ENCODE data around the gene MNS1. TPM values are rescaled to one million over a fixed set of nuclear protein-coding genes. Genes with fewer than 3 reads are reported as not detected.
"Not testable (repeated sequence)": the region's sequence is repeated elsewhere in the genome, so short reads cannot be mapped to it uniquely, and the experiment has no call there.

The MNS1 gene
- total RNA-seq, 1 experiment from 2014 or later, result 3.8 TPM

GRCh38 chr15:56411122-56411749 lies 53.7 kb downstream of the MNS1 start:
- CTCF ChIA-PET, result no interaction called here

GRCh38 chr15:56410721-56411120 lies 54.2 kb downstream of the MNS1 start:
- POLR2A ChIA-PET, result no interaction called here
- in situ Hi-C loops (cut with HindIII; ENCODE audit: low pct_unique_long_range_greater_than_20kb, low sequenced_read_pairs), result no loop called here
- TF ChIP-seq POLR2AphosphoS5 (IDR thresholded peaks at IDR 0.05; ENCODE audit: low read depth, low read length) (no peak), CTCF (IDR thresholded peaks at IDR 0.05) (no peak), REST (IDR thresholded peaks at IDR 0.05; ENCODE audit: insufficient read depth in 1 of 2, low read depth in 2 of 2, low read length in 1 of 2) (no peak), SIN3A (IDR thresholded peaks at IDR 0.05; ENCODE audit: borderline replicate concordance, insufficient read depth, low read depth, low read length) (no peak), TCF7L2 (IDR thresholded peaks at IDR 0.05; ENCODE audit: low read depth, low read length) (no peak)
- ATAC-seq, result no peak
- no peak for DNase-seq (ENCODE audit: low read depth, low spot score)
- Histone ChIP-seq H3K36me3 (ENCODE audit: control insufficient read depth, insufficient read depth, low read length) (no peaks in the 10 kb centered on the region), H3K9me3 (ENCODE audit: control insufficient read depth, insufficient read depth, low read depth, low read length) (no peaks in the 10 kb centered on the region), H3K27me3 (ENCODE audit: control insufficient read depth, insufficient read depth, low read length) (no peaks in the 10 kb centered on the region), H3K27ac (ENCODE audit: low read length) (no peak overlapping the region), H3K4me1 (ENCODE audit: control insufficient read depth, insufficient read depth, low read length) (no peaks in the 10 kb centered on the region), H3K4me3 (ENCODE audit: low read depth in 2 of 2, low read length in 2 of 2) (no peak overlapping the region)
- no TSS peak for BruUV-seq (replicated peaks)
- intact Hi-C loops (cut with micrococcal nuclease; ENCODE audit: unreplicated experiment), result no loop called here
- CTCF ChIA-PET, result no interaction called here

More at GRCh38 chr15:56411122-56411749, 53.7 kb downstream of the MNS1 start:
- intact Hi-C loops (cut with micrococcal nuclease; ENCODE audit: unreplicated experiment), result no loop called here
- no peak for TF ChIP-seq SIN3A (IDR thresholded peaks at IDR 0.05; ENCODE audit: borderline replicate concordance, insufficient read depth, low read depth, low read length)
- no peak for TF ChIP-seq TCF7L2 (IDR thresholded peaks at IDR 0.05; ENCODE audit: low read depth, low read length)
- TF ChIP-seq REST (IDR thresholded peaks at IDR 0.05; ENCODE audit: insufficient read depth in 1 of 2, low read depth in 2 of 2, low read length in 1 of 2), result no peak
- no peak for TF ChIP-seq POLR2AphosphoS5 (IDR thresholded peaks at IDR 0.05; ENCODE audit: low read depth, low read length)
- TF ChIP-seq CTCF (IDR thresholded peaks at IDR 0.05), result no peak
- Histone ChIP-seq H3K27me3 (ENCODE audit: control insufficient read depth, insufficient read depth, low read length) (no peaks in the 10 kb centered on the region), H3K4me1 (ENCODE audit: control insufficient read depth, insufficient read depth, low read length) (no peaks in the 10 kb centered on the region), H3K4me3 (ENCODE audit: low read depth in 2 of 2, low read length in 2 of 2) (no peak overlapping the region), H3K9me3 (ENCODE audit: control insufficient read depth, insufficient read depth, low read depth, low read length) (no peaks in the 10 kb centered on the region), H3K27ac (ENCODE audit: low read length) (no peak overlapping the region), H3K36me3 (ENCODE audit: control insufficient read depth, insufficient read depth, low read length) (no peaks in the 10 kb centered on the region)
- BruUV-seq (replicated peaks), result no TSS peak
- POLR2A ChIA-PET, result no interaction called here
- in situ Hi-C loops (cut with HindIII; ENCODE audit: low pct_unique_long_range_greater_than_20kb, low sequenced_read_pairs), result no loop called here
- ATAC-seq, result no peak
- DNase-seq (ENCODE audit: low read depth, low spot score), result no peak

GRCh38 chr15:56399209-56399608 lies 65.7 kb downstream of the MNS1 start:
- CTCF ChIA-PET, result not testable (repeated sequence)

More at GRCh38 chr15:56399209-56399608, 65.7 kb downstream of the MNS1 start:
- H3K27ac ChIP-seq (ENCODE audit: low read length); H3K4me3 ChIP-seq (ENCODE audit: low read depth in 2 of 2, low read length in 2 of 2); H3K4me1 ChIP-seq (ENCODE audit: control insufficient read depth, insufficient read depth, low read length); H3K27me3 ChIP-seq (ENCODE audit: control insufficient read depth, insufficient read depth, low read length); H3K9me3 ChIP-seq (ENCODE audit: control insufficient read depth, insufficient read depth, low read depth, low read length); BruUV-seq (replicated peaks); ATAC-seq; H3K36me3 ChIP-seq (ENCODE audit: control insufficient read depth, insufficient read depth, low read length); in situ Hi-C loops (cut with HindIII; ENCODE audit: low pct_unique_long_range_greater_than_20kb, low sequenced_read_pairs); DNase-seq (ENCODE audit: low read depth, low spot score); intact Hi-C loops (cut with micrococcal nuclease; ENCODE audit: unreplicated experiment); POLR2A ChIA-PET: not testable (repeated sequence)

All from Panc1 (cell line).